ENCODE data around the gene CTDSPL. TPM values are rescaled to one million over a fixed set of nuclear protein-coding genes. Genes with fewer than 3 reads are reported as not detected.

Gene CTDSPL
- total RNA-seq, 6 donors from 2014 or later, result 35.6 to 78.1 (median 55.5) TPM

DNA sequence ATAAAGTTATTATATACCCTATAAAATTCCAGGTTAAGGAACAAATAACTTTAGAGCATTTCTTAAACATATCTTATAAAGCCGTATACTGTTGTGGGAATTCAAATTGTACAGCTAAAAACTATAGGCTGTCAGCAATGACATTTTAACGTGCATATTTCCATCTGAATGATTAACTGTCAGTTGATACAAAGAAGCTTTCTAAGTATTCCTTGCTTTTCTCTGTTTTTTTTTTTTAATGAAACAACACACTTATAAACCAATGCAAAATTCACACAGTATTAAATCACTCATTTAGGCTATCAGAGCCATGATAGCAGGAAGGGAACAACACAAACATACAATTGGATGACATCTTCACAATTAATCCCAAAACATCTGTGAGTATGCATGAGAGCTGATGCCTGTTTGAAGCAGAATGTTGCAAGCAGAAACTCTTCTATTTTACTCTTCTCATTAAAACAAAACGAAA is 61.9 kb downstream of the CTDSPL start:
- 61 to 75% methylated on average over 3 of the region's 3 CpGs for WGBS, 2 donors
- no peak overlapping the region for H3K4me3 ChIP-seq
- H3K4me1 ChIP-seq, result peaks cover 33 to 48% (median 38%) of the 10 kb centered on the region in 4 donors
- no peaks in the 10 kb centered on the region for H3K9me3 ChIP-seq
- no peaks in the 10 kb centered on the region for H3K27me3 ChIP-seq
- peak overlapping the region in 3 of 4 donors; percentile 10 to 77 (median 67) for H3K27ac ChIP-seq
- no peak for ATAC-seq (ENCODE audit: low FRiP score in 2 of 2)
- no peak for DNase-seq
- no peak for TF ChIP-seq POLR2A (IDR thresholded peaks at IDR 0.05)
- TF ChIP-seq CTCF (IDR thresholded peaks at IDR 0.05), result no peak
- no peak for TF ChIP-seq POLR2AphosphoS5 (IDR thresholded peaks at IDR 0.05)
- no peak for TF ChIP-seq EP300 (IDR thresholded peaks at IDR 0.05)
- H3K36me3 ChIP-seq, result no peaks in the 10 kb centered on the region

GRCh38 chr3:37924453-37924852 is 62.8 kb downstream of the CTDSPL start:
- H3K4me3 ChIP-seq, result no peak overlapping the region
- ATAC-seq (ENCODE audit: low FRiP score in 2 of 2), result no peak
- H3K9me3 ChIP-seq, result no peaks in the 10 kb centered on the region
- 58 to 60% methylated on average over 7 of the region's 7 CpGs for WGBS, 2 donors
- H3K27ac ChIP-seq, result peak overlapping the region; percentile 25 to 71 (median 54)
- DNase-seq, result no peak
- peaks cover 33 to 41% (median 38%) of the 10 kb centered on the region in 4 donors for H3K4me1 ChIP-seq
- H3K27me3 ChIP-seq, result no peaks in the 10 kb centered on the region
- TF ChIP-seq CTCF (IDR thresholded peaks at IDR 0.05) (no peak), POLR2AphosphoS5 (IDR thresholded peaks at IDR 0.05) (no peak), POLR2A (IDR thresholded peaks at IDR 0.05) (no peak), EP300 (IDR thresholded peaks at IDR 0.05) (no peak)
- H3K36me3 ChIP-seq, result no peaks in the 10 kb centered on the region

DNA sequence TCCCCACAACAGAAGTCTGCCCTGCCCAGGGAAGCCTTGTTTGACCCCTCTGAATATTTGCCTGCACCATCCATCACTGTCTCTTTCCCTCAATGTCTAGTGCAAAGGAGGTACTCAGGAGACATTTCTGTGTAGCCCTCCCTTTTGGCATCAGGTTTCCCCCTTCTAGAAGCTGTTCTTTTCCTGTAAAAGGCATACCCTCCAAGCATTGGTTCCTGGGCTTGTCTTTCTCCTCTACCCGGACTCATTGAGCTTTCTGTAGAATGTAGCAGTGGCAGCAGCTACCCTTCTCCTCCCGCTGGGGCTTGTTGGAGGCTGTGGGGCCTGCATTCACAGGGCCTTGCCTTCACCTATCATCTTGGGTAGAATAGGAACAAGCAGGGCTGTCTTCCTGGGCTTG is 63.5 kb downstream of the CTDSPL start:
- Histone ChIP-seq H3K27me3 (no peaks in the 10 kb centered on the region), H3K9me3 (no peaks in the 10 kb centered on the region), H3K4me1 (peaks cover 33 to 37% (median 34%) of the 10 kb centered on the region in 4 donors), H3K27ac (peak overlapping the region in 3 of 4 donors; percentile 40 to 71 (median 67)), H3K36me3 (no peaks in the 10 kb centered on the region), H3K4me3 (no peak overlapping the region)
- ATAC-seq (ENCODE audit: low FRiP score in 2 of 2) (no peak), DNase-seq (no peak)
- TF ChIP-seq CTCF (IDR thresholded peaks at IDR 0.05) (no peak), POLR2A (IDR thresholded peaks at IDR 0.05) (no peak), POLR2AphosphoS5 (IDR thresholded peaks at IDR 0.05) (no peak), EP300 (IDR thresholded peaks at IDR 0.05) (no peak)
- WGBS, 2 donors, result 88 to 91% methylated on average over 2 of the region's 2 CpGs

- Histone ChIP-seq H3K27ac (no peak overlapping the region), H3K4me1 (peaks cover 29 to 33% (median 29%) of the 10 kb centered on the region in 4 donors), H3K27me3 (no peaks in the 10 kb centered on the region), H3K9me3 (no peaks in the 10 kb centered on the region), H3K36me3 (no peaks in the 10 kb centered on the region), H3K4me3 (no peak overlapping the region)
- ATAC-seq (ENCODE audit: low FRiP score in 2 of 2) (no peak), DNase-seq (no peak)
- TF ChIP-seq POLR2A (IDR thresholded peaks at IDR 0.05) (no peak), CTCF (IDR thresholded peaks at IDR 0.05) (no peak), POLR2AphosphoS5 (IDR thresholded peaks at IDR 0.05) (no peak), EP300 (IDR thresholded peaks at IDR 0.05) (no peak)
- WGBS, 2 donors, result 88 to 89% methylated on average over 3 of the region's 3 CpGs
Measured at GRCh38 chr3:37926611-37927010, 64.9 kb downstream of the CTDSPL start.

GRCh38 chr3:37930495-37930894 is 68.8 kb downstream of the CTDSPL start:
- ATAC-seq (ENCODE audit: low FRiP score in 2 of 2) (no peak), DNase-seq (no peak)
- Histone ChIP-seq H3K36me3 (no peaks in the 10 kb centered on the region), H3K4me1 (peaks cover 8 to 22% (median 10%) of the 10 kb centered on the region in 4 donors), H3K27ac (no peak overlapping the region), H3K9me3 (no peaks in the 10 kb centered on the region), H3K4me3 (no peak overlapping the region), H3K27me3 (no peaks in the 10 kb centered on the region)
- 94 to 95% methylated on average over 2 of the region's 2 CpGs for WGBS, 2 donors
- TF ChIP-seq POLR2A (IDR thresholded peaks at IDR 0.05) (no peak), POLR2AphosphoS5 (IDR thresholded peaks at IDR 0.05) (no peak), EP300 (IDR thresholded peaks at IDR 0.05) (no peak), CTCF (IDR thresholded peaks at IDR 0.05) (no peak)
